SK-N-SH (cell line): Measurements from ENCODE around the gene SNAPC3.
"Not testable (repeated sequence)": the region's sequence is repeated elsewhere in the genome, so short reads cannot be mapped to it uniquely, and the experiment has no call there.

Experiments
- EZH2phosphoT487 ChIP-seq: fragments of 200-600 bp; sonication (generic); IDR thresholded peaks from 2 replicates; pipeline ENCODE4 v1.6.1; 2017; ENCODE audit warnings: low read depth, mixed run types, mild to moderate bottlenecking, antibody characterized with exemption, moderate library complexity, borderline replicate concordance
- FOXJ3 ChIP-seq: sonication (generic); formaldehyde crosslinking; IDR thresholded peaks from 2 replicates; pipeline ENCODE4 v1.5.1; 2020; ENCODE audit warnings: mild to moderate bottlenecking, missing genetic modification reagents
- MXI1 ChIP-seq: IDR thresholded peaks from 2 replicates; pipeline ENCODE4 v1.6.1; 2012; ENCODE audit warnings: mild to moderate bottlenecking, low read depth, low read length, improper control_type of control experiment
- POLR2AphosphoS5 ChIP-seq: IDR thresholded peaks from 2 replicates; pipeline ENCODE4 v1.6.1; 2012; ENCODE audit warnings: low read depth, low read length
- RAD21 ChIP-seq: IDR thresholded peaks from 2 replicates; pipeline ENCODE4 v1.6.1; 2012; ENCODE audit warnings: mild to moderate bottlenecking, low read length
- RCOR1 ChIP-seq: fragments of 150-350 bp; IDR thresholded peaks from 2 replicates; pipeline ENCODE4 v1.6.1; 2017; ENCODE audit warnings: antibody characterized with exemption, low read length
- RFX5 ChIP-seq: IDR thresholded peaks from 2 replicates; pipeline ENCODE4 v1.6.1; 2012; ENCODE audit warnings: mild to moderate bottlenecking, improper control_type of control experiment, low read length
- TAF1 ChIP-seq: IDR thresholded peaks from 2 replicates; pipeline ENCODE4 v1.6.1; 2012; ENCODE audit warnings: low read depth, mild to moderate bottlenecking, low read length, moderate library complexity, borderline replicate concordance
- TF ChIP-seq, protein P1 (sequence below): fragments of 200-600 bp; sonication (generic); IDR thresholded peaks from 2 replicates; pipeline ENCODE4 v1.6.1; 2017; ENCODE audit warnings: antibody characterized with exemption, mild to moderate bottlenecking, moderate library complexity

DNA sequence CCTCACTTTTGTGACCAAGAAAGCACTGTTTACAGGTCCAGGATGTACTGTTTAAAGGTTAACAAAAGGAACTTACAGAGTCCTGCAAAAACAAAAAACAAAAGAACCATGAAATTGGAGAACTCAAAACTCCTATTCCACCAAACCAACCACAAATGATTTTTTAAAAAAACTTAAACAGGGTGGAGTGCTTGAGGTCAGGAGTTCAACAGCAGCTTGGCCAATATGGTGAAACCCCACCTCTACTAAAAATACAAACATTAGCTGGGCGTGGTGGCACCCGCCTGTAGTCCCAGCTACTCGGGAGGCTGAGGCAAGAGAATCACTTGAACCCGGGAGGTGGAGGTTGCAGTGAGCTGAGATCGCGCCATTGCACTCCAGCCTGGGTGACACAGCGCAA, 5.0 kb downstream of the SNAPC3 start:
- not testable (repeated sequence) for TF ChIP-seq RFX5; POLR2AphosphoS5; RCOR1; MXI1; EZH2phosphoT487; TAF1; FOXJ3 (CRISPR knock-in tag); RAD21
- TF ChIP-seq, protein P1, sequence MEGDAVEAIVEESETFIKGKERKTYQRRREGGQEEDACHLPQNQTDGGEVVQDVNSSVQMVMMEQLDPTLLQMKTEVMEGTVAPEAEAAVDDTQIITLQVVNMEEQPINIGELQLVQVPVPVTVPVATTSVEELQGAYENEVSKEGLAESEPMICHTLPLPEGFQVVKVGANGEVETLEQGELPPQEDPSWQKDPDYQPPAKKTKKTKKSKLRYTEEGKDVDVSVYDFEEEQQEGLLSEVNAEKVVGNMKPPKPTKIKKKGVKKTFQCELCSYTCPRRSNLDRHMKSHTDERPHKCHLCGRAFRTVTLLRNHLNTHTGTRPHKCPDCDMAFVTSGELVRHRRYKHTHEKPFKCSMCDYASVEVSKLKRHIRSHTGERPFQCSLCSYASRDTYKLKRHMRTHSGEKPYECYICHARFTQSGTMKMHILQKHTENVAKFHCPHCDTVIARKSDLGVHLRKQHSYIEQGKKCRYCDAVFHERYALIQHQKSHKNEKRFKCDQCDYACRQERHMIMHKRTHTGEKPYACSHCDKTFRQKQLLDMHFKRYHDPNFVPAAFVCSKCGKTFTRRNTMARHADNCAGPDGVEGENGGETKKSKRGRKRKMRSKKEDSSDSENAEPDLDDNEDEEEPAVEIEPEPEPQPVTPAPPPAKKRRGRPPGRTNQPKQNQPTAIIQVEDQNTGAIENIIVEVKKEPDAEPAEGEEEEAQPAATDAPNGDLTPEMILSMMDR = not testable (repeated sequence)
